ENCODE data around the gene PSTPIP1.

Gene PSTPIP1

GRCh38 chr15:77037388-77038209 is 42.7 kb downstream of the PSTPIP1 start:
- no peak for FAIRE-seq

DNA sequence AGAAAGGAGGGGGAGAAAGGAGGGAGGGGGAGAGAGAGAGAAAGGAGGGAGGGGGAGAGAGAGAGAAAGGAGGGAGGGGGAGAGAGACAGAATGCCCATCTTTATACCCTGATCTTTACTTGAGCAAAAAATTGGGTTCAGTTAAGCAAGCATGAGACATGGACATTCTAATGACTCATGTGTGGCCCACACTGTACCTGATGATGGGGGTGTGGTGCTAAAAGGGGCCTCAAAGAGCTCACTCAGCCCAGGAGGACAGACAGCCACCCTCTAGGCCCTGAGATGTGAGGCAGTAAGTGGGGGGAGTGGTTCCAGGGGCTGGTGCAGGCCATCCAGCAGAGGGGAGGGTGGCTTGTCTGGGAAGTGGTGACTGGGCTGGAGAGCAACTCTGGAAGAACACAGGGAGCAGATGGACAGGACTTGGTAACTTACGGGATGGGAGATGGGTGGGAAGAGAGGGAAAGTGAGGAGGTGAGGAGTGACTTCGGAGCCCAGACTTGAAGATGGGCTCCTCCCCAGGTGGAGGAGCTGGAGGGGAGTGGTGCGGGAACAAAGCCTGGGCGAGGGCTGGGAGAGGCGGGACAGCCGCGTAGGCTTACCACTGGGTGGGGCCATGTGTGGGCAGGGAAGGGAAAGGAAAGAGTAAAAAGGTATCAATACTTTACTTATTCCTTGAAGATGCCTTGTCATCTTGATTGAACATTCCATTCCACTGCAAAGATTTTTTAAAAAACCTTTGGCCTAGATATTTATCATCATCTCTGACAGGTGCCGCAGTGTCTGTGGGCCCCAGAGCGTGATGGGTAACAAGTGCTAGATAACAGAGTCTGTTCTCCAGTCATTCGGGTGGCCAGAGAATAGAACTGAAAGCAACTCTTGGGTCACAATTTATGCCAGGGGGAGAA is 43.6 kb downstream of the PSTPIP1 start:
- no peak for FAIRE-seq
- DNase-seq (ENCODE audit: extremely low spot score, insufficient read length, low read depth), result no peak

More at GRCh38 chr15:77037388-77038209, 42.7 kb downstream of the PSTPIP1 start:
- DNase-seq (ENCODE audit: extremely low spot score, insufficient read length, low read depth), result no peak

- FAIRE-seq (no peak), DNase-seq (ENCODE audit: extremely low spot score, insufficient read length, low read depth) (no peak)
Observed at GRCh38 chr15:77039217-77039533, 44.2 kb downstream of the PSTPIP1 start.

- FAIRE-seq (no peak), DNase-seq (ENCODE audit: extremely low spot score, insufficient read length, low read depth) (no peak)
Observed at GRCh38 chr15:77039848-77040247, 44.9 kb downstream of the PSTPIP1 start.

- no peak for FAIRE-seq
Observed at GRCh38 chr15:77040673-77041072, 45.7 kb downstream of the PSTPIP1 start.

DNA sequence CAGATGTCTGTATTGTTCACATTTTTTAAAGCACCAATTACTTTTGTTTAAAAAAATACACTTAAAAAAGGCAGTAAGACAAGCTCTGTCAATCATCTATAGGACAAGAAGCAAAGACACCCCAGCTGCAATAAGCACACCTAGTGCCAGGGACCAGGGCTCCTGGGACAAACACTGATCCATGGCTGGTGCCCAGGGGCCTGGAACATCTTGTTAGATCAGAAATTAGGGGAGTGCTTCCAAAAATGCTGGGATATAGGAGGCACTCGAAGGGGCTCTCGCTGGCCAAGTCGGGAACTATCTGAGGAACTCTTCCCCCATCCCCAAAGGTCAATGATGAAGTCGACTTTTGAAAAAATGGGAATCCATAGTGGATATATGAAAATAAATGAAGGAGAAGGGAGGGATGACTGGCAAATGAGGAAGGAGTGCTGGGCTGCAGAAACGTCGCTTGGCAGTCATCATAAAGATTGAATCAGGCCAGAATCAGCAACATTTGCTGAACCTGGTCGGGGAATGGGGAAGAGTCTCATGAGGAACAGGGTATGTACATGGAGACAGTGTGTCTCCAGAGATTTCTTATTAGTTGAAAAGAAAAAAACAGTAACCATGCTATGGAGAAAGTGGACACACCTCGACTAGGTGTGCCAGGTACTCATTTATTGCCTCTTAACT is 47.5 kb downstream of the PSTPIP1 start:
- FAIRE-seq (no peak), DNase-seq (ENCODE audit: extremely low spot score, insufficient read length, low read depth) (no peak)

More at GRCh38 chr15:77040673-77041072, 45.7 kb downstream of the PSTPIP1 start:
- DNase-seq (ENCODE audit: extremely low spot score, insufficient read length, low read depth), result no peak

- DNase-seq (ENCODE audit: extremely low spot score, insufficient read length, low read depth), result no peak
- no peak for FAIRE-seq
Observed at GRCh38 chr15:77042955-77043920, 48.3 kb downstream of the PSTPIP1 start.

- no peak for DNase-seq (ENCODE audit: extremely low spot score, insufficient read length, low read depth)
Observed at GRCh38 chr15:77044228-77045042, 49.5 kb downstream of the PSTPIP1 start.

DNA sequence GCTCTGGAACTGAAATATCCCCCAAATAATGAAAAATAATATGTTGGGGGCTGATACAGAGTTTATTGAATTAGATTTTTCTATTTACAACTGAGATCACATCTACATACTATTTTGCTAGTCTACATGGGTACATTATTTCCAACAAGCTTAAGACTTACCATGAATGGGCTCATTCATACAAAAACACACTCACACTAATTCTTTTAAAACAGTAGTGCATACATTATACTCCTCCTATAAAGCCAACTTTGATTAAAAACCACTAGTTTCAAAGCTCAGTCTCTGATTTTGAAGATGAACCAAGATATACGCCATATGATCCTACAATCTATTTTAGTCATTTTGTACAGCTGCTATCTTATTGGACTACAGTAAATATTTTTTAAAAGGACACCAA is 51.1 kb downstream of the PSTPIP1 start:
- FAIRE-seq (no peak), DNase-seq (ENCODE audit: extremely low spot score, insufficient read length, low read depth) (no peak)

More at GRCh38 chr15:77044228-77045042, 49.5 kb downstream of the PSTPIP1 start:
- FAIRE-seq, result no peak

DNA sequence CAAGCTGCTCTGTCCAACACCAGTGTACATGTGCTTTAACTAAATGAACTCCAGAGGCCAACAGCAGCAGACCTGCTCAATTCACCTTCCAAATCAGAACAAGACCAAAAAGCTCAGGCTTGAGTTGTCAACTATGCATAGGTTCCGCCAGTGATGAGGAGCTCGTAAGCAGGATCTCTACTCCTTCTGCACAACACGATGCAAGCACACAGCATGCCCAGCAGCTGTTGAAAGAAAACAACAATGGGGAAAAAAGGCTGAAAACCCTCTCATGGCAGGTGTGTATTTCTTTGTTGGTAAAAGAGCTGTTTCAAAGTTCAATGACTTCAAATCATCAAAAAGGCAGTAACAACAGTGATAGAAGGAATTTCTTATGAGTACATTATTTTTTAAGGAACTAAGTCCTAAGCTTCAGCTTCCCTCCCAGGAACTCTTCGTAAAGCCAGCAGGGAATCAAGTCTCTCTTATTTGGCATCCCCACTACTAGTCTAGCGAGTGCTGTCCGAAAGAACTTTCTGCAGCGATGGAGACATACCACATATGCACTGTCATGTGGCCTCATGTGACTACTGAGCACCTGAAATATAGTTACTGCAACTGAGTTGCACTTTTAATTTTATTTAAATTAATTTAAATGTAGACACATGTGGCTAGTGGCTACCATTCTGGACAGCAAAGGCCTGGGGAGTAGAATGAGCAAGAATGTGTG is 51.9 kb downstream of the PSTPIP1 start:
- no peak for FAIRE-seq
- no peak for DNase-seq (ENCODE audit: extremely low spot score, insufficient read length, low read depth)

DNA sequence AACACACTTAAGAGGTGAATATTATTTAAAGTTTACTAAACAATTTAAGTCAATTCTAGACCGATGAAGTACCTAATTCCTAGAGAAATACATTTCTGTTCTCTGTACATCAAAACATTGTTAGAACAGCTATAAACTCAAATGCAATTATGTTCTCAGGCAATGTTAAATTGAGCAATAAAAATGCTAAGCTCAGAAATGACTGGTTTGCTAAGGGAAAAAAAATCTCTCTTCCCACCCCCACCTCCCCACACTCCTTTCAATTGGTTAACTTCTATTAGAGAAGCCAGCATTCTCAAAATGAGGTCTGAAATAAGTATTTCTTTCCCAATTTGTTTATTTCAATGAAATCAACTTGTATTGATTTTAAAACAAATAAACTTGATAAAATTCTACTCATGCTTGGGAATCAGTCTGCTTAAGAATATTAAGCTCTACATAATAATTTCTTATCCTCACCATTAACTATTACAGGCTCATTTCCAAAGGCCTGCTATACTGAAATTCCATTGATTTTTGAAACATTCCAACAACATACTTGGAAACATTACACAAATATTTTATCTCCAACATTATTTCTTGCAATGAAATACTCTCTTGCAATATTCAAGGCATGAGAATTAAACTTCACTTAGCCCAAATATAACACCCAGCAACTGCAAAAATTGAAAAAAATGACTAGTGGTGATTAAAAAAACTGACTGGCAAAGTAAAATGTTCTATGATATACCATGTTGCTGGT is 53.4 kb downstream of the PSTPIP1 start:
- no peak for DNase-seq (ENCODE audit: extremely low spot score, insufficient read length, low read depth)
- no peak for FAIRE-seq

DNA sequence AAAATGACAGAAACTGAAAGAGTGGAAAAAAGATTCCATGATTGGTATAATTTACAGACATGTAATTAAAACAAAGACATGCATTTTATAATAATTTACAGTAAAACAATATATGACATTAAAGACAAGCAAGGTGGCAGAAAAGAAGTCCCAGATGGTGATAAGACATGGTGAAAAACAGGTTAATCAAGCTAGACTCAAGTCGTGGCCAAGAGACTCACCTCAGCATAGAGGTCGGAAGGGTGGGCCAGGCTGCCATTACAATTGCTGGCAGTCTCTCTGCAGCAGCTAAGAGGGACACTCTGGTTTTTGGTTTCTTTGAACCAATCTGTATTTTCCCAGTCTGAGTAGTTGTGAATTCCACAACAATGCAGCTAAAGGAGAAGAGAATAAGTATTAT is 57.6 kb downstream of the PSTPIP1 start:
- FAIRE-seq, result no peak
- no peak for DNase-seq (ENCODE audit: extremely low spot score, insufficient read length, low read depth)

- DNase-seq (ENCODE audit: extremely low spot score, insufficient read length, low read depth), result no peak
- FAIRE-seq, result no peak
Observed at GRCh38 chr15:77053709-77054108, 58.8 kb downstream of the PSTPIP1 start.

DNA sequence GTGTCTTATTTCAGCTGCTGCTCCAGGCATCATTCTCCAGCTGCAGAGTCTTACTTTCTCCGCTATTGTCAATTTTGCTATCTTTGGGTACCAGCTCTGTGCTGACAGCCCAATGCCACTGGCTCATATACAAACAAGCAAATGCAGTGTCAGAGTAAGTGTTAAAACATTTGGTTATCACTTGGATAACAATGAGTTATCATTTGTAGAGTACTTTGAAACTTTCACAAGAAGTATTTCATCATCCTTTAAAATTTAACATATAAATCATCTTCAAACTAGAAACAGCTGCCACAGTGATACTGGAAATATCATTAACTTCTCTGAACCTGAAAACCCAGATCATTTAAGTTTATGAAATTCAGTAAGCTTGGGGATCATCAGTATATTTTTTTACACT is 62.1 kb downstream of the PSTPIP1 start:
- no peak for FAIRE-seq
- no peak for DNase-seq (ENCODE audit: extremely low spot score, insufficient read length, low read depth)

DNA sequence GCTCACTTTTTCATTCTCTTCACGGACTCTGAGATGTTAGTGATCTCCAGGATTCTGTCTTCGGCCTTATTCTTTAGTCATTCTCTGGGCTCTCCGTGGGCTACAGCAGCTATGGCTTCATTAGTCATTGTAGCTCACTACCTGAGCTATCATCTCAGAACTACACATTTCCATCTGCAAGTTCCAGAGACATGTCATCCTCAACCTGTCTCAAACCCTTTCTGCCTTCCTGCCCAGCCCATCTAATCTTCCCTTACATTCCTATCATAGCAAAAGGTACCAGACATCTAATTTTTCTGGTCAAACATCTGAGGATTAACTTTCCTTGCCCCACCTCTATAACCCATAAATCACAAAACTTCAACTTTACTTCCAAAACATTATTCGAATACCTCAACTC is 62.8 kb downstream of the PSTPIP1 start:
- no peak for FAIRE-seq

DNA sequence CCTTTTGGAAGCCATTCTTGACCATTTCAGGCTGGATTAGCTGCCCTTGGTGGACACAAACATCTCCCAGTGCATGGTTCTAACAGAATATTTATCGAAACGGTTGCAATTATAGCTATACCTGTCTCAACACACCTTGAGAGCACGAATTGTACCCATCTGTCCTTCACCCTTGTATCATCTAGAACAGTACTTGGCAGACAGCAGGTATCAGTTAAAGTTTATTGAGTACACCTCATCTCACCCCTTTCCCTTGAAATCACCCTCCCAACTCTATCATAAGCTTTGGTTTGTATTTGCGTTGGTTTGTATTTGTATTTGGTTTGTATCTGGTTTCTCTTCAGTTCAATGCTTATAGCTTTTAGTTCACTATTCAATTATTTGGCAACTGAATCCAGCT is 63.5 kb downstream of the PSTPIP1 start:
- no peak for FAIRE-seq
- no peak for DNase-seq (ENCODE audit: extremely low spot score, insufficient read length, low read depth)

More for the DNA sequence above, 62.8 kb downstream of the PSTPIP1 start:
- DNase-seq (ENCODE audit: extremely low spot score, insufficient read length, low read depth), result no peak

GRCh38 chr15:77059786-77060361 is 64.9 kb downstream of the PSTPIP1 start:
- FAIRE-seq, result peak; percentile 82
- DNase-seq (ENCODE audit: extremely low spot score, insufficient read length, low read depth), result no peak

Measured in GM18507 (cell line).